Skin epidermis (tissue), 12 donors: Measurements from ENCODE around the gene ERICH6B.

Experiments
- H3K27ac ChIP-seq, 21 experiments: fragments of 200-600 bp; sonication (generic) in 11 of 21; one replicate each; pipeline ENCODE4 v1.5.0; 2020; ENCODE audit warnings: mild to moderate bottlenecking in 3 of 21, inconsistent platforms in 2 of 21, moderate library complexity in 2 of 21
- H3K4me3 ChIP-seq, 7 experiments: fragments of 200-600 bp; sonication (generic) in 2 of 7; one replicate each; pipeline ENCODE4 v1.5.0; 2020; ENCODE audit warnings: inconsistent platforms in 2 of 7, mild to moderate bottlenecking in 2 of 7, moderate library complexity in 1 of 7

ERICH6B gene

GRCh38 chr13:45546410-45546765, 69.2 kb downstream of the ERICH6B start:
- H3K27ac ChIP-seq: no peak overlapping the region
- H3K4me3 ChIP-seq: no peak overlapping the region

GRCh38 chr13:45545686-45546409, 69.7 kb downstream of the ERICH6B start:
- no peak overlapping the region for H3K27ac ChIP-seq
- H3K4me3 ChIP-seq: no peak overlapping the region

GRCh38 chr13:45544520-45544919, 71.0 kb downstream of the ERICH6B start:
- no peak overlapping the region for H3K27ac ChIP-seq
- H3K4me3 ChIP-seq: no peak overlapping the region

GRCh38 chr13:45542878-45543277, 72.7 kb downstream of the ERICH6B start:
- Histone ChIP-seq H3K27ac (no peak overlapping the region), H3K4me3 (no peak overlapping the region)

GRCh38 chr13:45542391-45542790, 73.1 kb downstream of the ERICH6B start:
- Histone ChIP-seq H3K27ac (no peak overlapping the region), H3K4me3 (no peak overlapping the region)

GRCh38 chr13:45541806-45542205, 73.7 kb downstream of the ERICH6B start:
- H3K4me3 ChIP-seq: no peak overlapping the region

GRCh38 chr13:45540864-45541263, 74.7 kb downstream of the ERICH6B start:
- Histone ChIP-seq H3K27ac (no peak overlapping the region), H3K4me3 (no peak overlapping the region)

More at GRCh38 chr13:45541806-45542205, 73.7 kb downstream of the ERICH6B start:
- no peak overlapping the region for H3K27ac ChIP-seq

GRCh38 chr13:45540195-45540594, 75.3 kb downstream of the ERICH6B start:
- no peak overlapping the region for H3K4me3 ChIP-seq

GRCh38 chr13:45538382-45538781, 77.2 kb downstream of the ERICH6B start:
- H3K27ac ChIP-seq: no peak overlapping the region
- H3K4me3 ChIP-seq: no peak overlapping the region

More at GRCh38 chr13:45540195-45540594, 75.3 kb downstream of the ERICH6B start:
- no peak overlapping the region for H3K27ac ChIP-seq

GRCh38 chr13:45537516-45537915, 78.0 kb downstream of the ERICH6B start:
- Histone ChIP-seq H3K4me3 (no peak overlapping the region), H3K27ac (no peak overlapping the region)

- H3K4me3 ChIP-seq: no peak overlapping the region
- no peak overlapping the region for H3K27ac ChIP-seq
Observed at GRCh38 chr13:45536224-45536623, 79.3 kb downstream of the ERICH6B start.

GRCh38 chr13:45534604-45535003, 80.9 kb downstream of the ERICH6B start:
- Histone ChIP-seq H3K27ac (no peak overlapping the region), H3K4me3 (no peak overlapping the region)

GRCh38 chr13:45529758-45530157, 85.8 kb downstream of the ERICH6B start:
- no peak overlapping the region for H3K27ac ChIP-seq

GRCh38 chr13:45527699-45528462, 87.7 kb downstream of the ERICH6B start:
- no peak overlapping the region for H3K4me3 ChIP-seq
- H3K27ac ChIP-seq: no peak overlapping the region

More at GRCh38 chr13:45529758-45530157, 85.8 kb downstream of the ERICH6B start:
- no peak overlapping the region for H3K4me3 ChIP-seq

- no peak overlapping the region for H3K4me3 ChIP-seq
- no peak overlapping the region for H3K27ac ChIP-seq
Observed at GRCh38 chr13:45522571-45522970, 93.0 kb downstream of the ERICH6B start.

- Histone ChIP-seq H3K4me3 (no peak overlapping the region), H3K27ac (no peak overlapping the region)
Observed at GRCh38 chr13:45521297-45521696, 94.2 kb downstream of the ERICH6B start.

- H3K4me3 ChIP-seq: no peak overlapping the region
- H3K27ac ChIP-seq: no peak overlapping the region
Observed at GRCh38 chr13:45519493-45519892, 96.0 kb downstream of the ERICH6B start.

- H3K4me3 ChIP-seq: no peak overlapping the region
- H3K27ac ChIP-seq: no peak overlapping the region
Observed at GRCh38 chr13:45518525-45519245, 96.9 kb downstream of the ERICH6B start.

GRCh38 chr13:45516757-45517156, 98.8 kb downstream of the ERICH6B start:
- H3K27ac ChIP-seq: no peak overlapping the region

GRCh38 chr13:45512098-45512496, 103.4 kb downstream of the ERICH6B start:
- H3K27ac ChIP-seq: no peak overlapping the region

More at GRCh38 chr13:45516757-45517156, 98.8 kb downstream of the ERICH6B start:
- no peak overlapping the region for H3K4me3 ChIP-seq

More at GRCh38 chr13:45512098-45512496, 103.4 kb downstream of the ERICH6B start:
- no peak overlapping the region for H3K4me3 ChIP-seq
